ENCODE measurements around the gene ADISSP.

The ADISSP gene

GRCh38 chr20:3781153-3781910, 13.8 kb upstream of the ADISSP start, which contains the start of gene SPEF1:
SPEF1 (minus strand) TSS chr20:3781448; CDS start chr20:3781287, 161 bp downstream.
- no peak for DNase-seq (ENCODE audit: low read depth)

- DNase-seq (ENCODE audit: low read depth): no peak
Observed at GRCh38 chr20:3778976-3779375, 11.4 kb upstream of the ADISSP start.

GRCh38 chr20:3777716-3778629, 10.4 kb upstream of the ADISSP start:
- DNase-seq (ENCODE audit: low read depth): no peak

- DNase-seq (ENCODE audit: low read depth): no peak
Observed at GRCh38 chr20:3777381-3777715, 9.8 kb upstream of the ADISSP start.

GRCh38 chr20:3775457-3776108, 8.0 kb upstream of the ADISSP start:
- DNase-seq (ENCODE audit: low read depth): no peak

GRCh38 chr20:3771552-3772058, 4.1 kb upstream of the ADISSP start:
- no peak for DNase-seq (ENCODE audit: low read depth)

- peak; percentile 75 for DNase-seq (ENCODE audit: low read depth)
Observed at GRCh38 chr20:3768342-3769130, 983 bp upstream of the ADISSP start.

GRCh38 chr20:3767110-3767426, 485 bp downstream of the ADISSP start:
- DNase-seq (ENCODE audit: low read depth): no peak

GRCh38 chr20:3766422-3767109, 987 bp downstream of the ADISSP start:
- DNase-seq (ENCODE audit: low read depth): no peak

- DNase-seq (ENCODE audit: low read depth): no peak
Observed at GRCh38 chr20:3765171-3765882, 2.2 kb downstream of the ADISSP start.

GRCh38 chr20:3764659-3765058, 2.9 kb downstream of the ADISSP start:
- no peak for DNase-seq (ENCODE audit: low read depth)

- no peak for DNase-seq (ENCODE audit: low read depth)
Observed at GRCh38 chr20:3763671-3764601, 3.6 kb downstream of the ADISSP start.

- no peak for DNase-seq (ENCODE audit: low read depth)
Observed at GRCh38 chr20:3760655-3761348, 6.8 kb downstream of the ADISSP start.

GRCh38 chr20:3759884-3760283, 7.7 kb downstream of the ADISSP start:
- no peak for DNase-seq (ENCODE audit: low read depth)

GRCh38 chr20:3759316-3759823, 8.2 kb downstream of the ADISSP start:
- no peak for DNase-seq (ENCODE audit: low read depth)

GRCh38 chr20:3758566-3758965, 9.0 kb downstream of the ADISSP start:
- no peak for DNase-seq (ENCODE audit: low read depth)

GRCh38 chr20:3757268-3757667, 10.3 kb downstream of the ADISSP start:
- no peak for DNase-seq (ENCODE audit: low read depth)

- DNase-seq (ENCODE audit: low read depth): no peak
Observed at GRCh38 chr20:3755814-3756480, 11.6 kb downstream of the ADISSP start.
